PC-9 (cell line): ENCODE results near the gene FBXO47.

Source experiments
- CTCF ChIP-seq: fragments of 200-600 bp; sonication (generic); conservative IDR thresholded peaks from 2 replicates; pipeline ENCODE4 v1.6.1; 2017; ENCODE audit warnings: mixed run types, antibody characterized with exemption, mild to moderate bottlenecking, moderate library complexity
- EZH2 ChIP-seq: fragments of 200-600 bp; sonication (generic); IDR thresholded peaks from 2 replicates; pipeline ENCODE4 v1.8.0; 2017; ENCODE audit warnings: antibody characterized with exemption, low read depth

- no peak; the same call in 1 of the 2 replicates for TF ChIP-seq CTCF
- TF ChIP-seq EZH2 = no peak
These were observed 2.9 kb upstream of the FBXO47 start for GRCh38 chr17:38970128-38970527.
